H9 (cell line): Measurements from ENCODE around the gene B4GALNT4. TPM values are rescaled to one million over a fixed set of nuclear protein-coding genes. Genes with fewer than 3 reads are reported as not detected.
"Not testable (repeated sequence)": the region's sequence is repeated elsewhere in the genome, so short reads cannot be mapped to it uniquely, and the experiment has no call there.

Source experiments
- DNase-seq: peaks from one replicate; pipeline ENCODE4 v3.0.0-alpha.2; 2017
- H2AFZ ChIP-seq: one replicate; pipeline ENCODE4 v1.6.1; 2013; ENCODE audit warnings: mild to moderate bottlenecking, low read length, control low read depth, moderate library complexity
- H2AK5ac ChIP-seq: 2 replicates; pipeline ENCODE4 v1.6.1; 2013; ENCODE audit warnings: low read length, control low read depth, mixed read lengths; ENCODE audit not compliant: insufficient read length
- H2BK120ac ChIP-seq: one replicate; pipeline ENCODE4 v1.6.1; 2013; ENCODE audit warnings: low read depth, mild to moderate bottlenecking, low read length, control low read depth, inconsistent platforms; ENCODE audit not compliant: poor library complexity, severe bottlenecking
- H2BK12ac ChIP-seq: 2 replicates; pipeline ENCODE4 v1.6.1; 2013; ENCODE audit warnings: low read length, control low read depth, mixed read lengths, low read depth; ENCODE audit not compliant: insufficient read length
- H2BK15ac ChIP-seq: 2 replicates; pipeline ENCODE4 v1.6.1; 2013; ENCODE audit warnings: low read depth, low read length, control low read depth
- H2BK20ac ChIP-seq: one replicate; pipeline ENCODE4 v1.6.1; 2013; ENCODE audit warnings: low read depth, mild to moderate bottlenecking, low read length, control low read depth, inconsistent platforms; ENCODE audit not compliant: poor library complexity, severe bottlenecking
- H2BK5ac ChIP-seq: 2 replicates; pipeline ENCODE4 v1.6.1; 2013; ENCODE audit warnings: low read length, control low read depth, mixed read lengths; ENCODE audit not compliant: insufficient read length
- H3K14ac ChIP-seq: 2 replicates; pipeline ENCODE4 v1.6.1; 2013; ENCODE audit warnings: low read length, control low read depth; ENCODE audit not compliant: insufficient read depth
- H3K18ac ChIP-seq: 2 replicates; pipeline ENCODE4 v1.6.1; 2013; ENCODE audit warnings: low read depth, mild to moderate bottlenecking, mixed read lengths, low read length, control low read depth; ENCODE audit not compliant: insufficient read length
- H3K23ac ChIP-seq: 2 replicates; pipeline ENCODE4 v1.6.1; 2013; ENCODE audit warnings: low read length, control low read depth, mixed read lengths, low read depth; ENCODE audit not compliant: insufficient read length
- H3K23me2 ChIP-seq: 2 replicates; pipeline ENCODE4 v1.6.1; 2013; ENCODE audit warnings: low read depth, mild to moderate bottlenecking, mixed read lengths, low read length, control low read depth; ENCODE audit not compliant: insufficient read length, poor library complexity, severe bottlenecking
- H3K27ac ChIP-seq: 2 replicates; pipeline ENCODE4 v1.5.1; 2013; ENCODE audit warnings: low read length, control low read depth, mixed read lengths, low read depth; ENCODE audit not compliant: insufficient read length
- H3K27me3 ChIP-seq: 2 replicates; pipeline ENCODE4 v1.6.1; 2013; ENCODE audit warnings: low read length, control low read depth, inconsistent platforms; ENCODE audit not compliant: insufficient read depth
- H3K4ac ChIP-seq: 2 replicates; pipeline ENCODE4 v1.6.1; 2013; ENCODE audit warnings: low read depth, mild to moderate bottlenecking, control low read depth, inconsistent platforms, low read length, moderate library complexity
- H3K4me1 ChIP-seq: 2 replicates; pipeline ENCODE4 v1.6.1; 2013; ENCODE audit warnings: low read length, control low read depth, inconsistent platforms; ENCODE audit not compliant: insufficient read depth
- H3K4me2 ChIP-seq: 2 replicates; pipeline ENCODE4 v1.6.1; 2013; ENCODE audit warnings: low read length, control low read depth, mixed read lengths; ENCODE audit not compliant: insufficient read length, insufficient read depth
- H3K56ac ChIP-seq: 2 replicates; pipeline ENCODE4 v1.6.1; 2013; ENCODE audit warnings: low read depth, mild to moderate bottlenecking, mixed read lengths, low read length, control low read depth; ENCODE audit not compliant: insufficient read length
- H3K79me1 ChIP-seq: 2 replicates; pipeline ENCODE4 v1.6.1; 2013; ENCODE audit warnings: low read depth, mild to moderate bottlenecking, moderate library complexity, low read length, control low read depth, inconsistent platforms; ENCODE audit not compliant: insufficient read depth, poor library complexity, severe bottlenecking
- H3K79me2 ChIP-seq: 2 replicates; pipeline ENCODE4 v1.6.1; 2013; ENCODE audit warnings: low read length, control low read depth, inconsistent platforms; ENCODE audit not compliant: insufficient read depth
- H3K9ac ChIP-seq: 2 replicates; pipeline ENCODE4 v1.6.1; 2013; ENCODE audit warnings: low read length, control low read depth, mixed read lengths; ENCODE audit not compliant: insufficient read length; ENCODE audit errors: extremely low read depth
- H3K9me3 ChIP-seq: one replicate; pipeline ENCODE4 v1.6.1; 2013; ENCODE audit warnings: low read depth, low read length, inconsistent platforms; ENCODE audit not compliant: control insufficient read depth
- H3T11ph ChIP-seq: one replicate; pipeline ENCODE4 v1.6.1; 2013; ENCODE audit warnings: mild to moderate bottlenecking, low read length, control low read depth, inconsistent platforms
- H4K20me1 ChIP-seq: one replicate; pipeline ENCODE4 v1.6.1; 2013; ENCODE audit not compliant: control insufficient read depth, insufficient read length, insufficient read depth
- H4K5ac ChIP-seq: 2 replicates; pipeline ENCODE4 v1.6.1; 2013; ENCODE audit warnings: low read depth, mild to moderate bottlenecking, mixed read lengths, low read length, control low read depth; ENCODE audit not compliant: insufficient read length
- H4K8ac ChIP-seq: replicated peaks from 2 replicates; pipeline ENCODE4 v1.6.1; 2013; ENCODE audit warnings: low read length, control low read depth, mixed read lengths, low read depth; ENCODE audit not compliant: insufficient read length
- H4K91ac ChIP-seq: 2 replicates; pipeline ENCODE4 v1.6.1; 2013; ENCODE audit warnings: low read depth, mild to moderate bottlenecking, moderate library complexity, mixed read lengths, low read length, control low read depth; ENCODE audit not compliant: insufficient read length
- H3K27ac Mint-ChIP-seq, 3 experiments: 2 replicates in 2 of 3; 3 replicates in 1 of 3; pipeline ENCODE4 v1.8.0; 2020 to 2021; ENCODE audit warnings: mixed read lengths in 3 of 3, mild to moderate bottlenecking in 1 of 3, moderate library complexity in 1 of 3
- H3K27me3 Mint-ChIP-seq: 2 replicates; pipeline ENCODE4 v1.8.0; 2021; ENCODE audit warnings: low read depth, mild to moderate bottlenecking, moderate library complexity, mixed read lengths
- H3K36me3 Mint-ChIP-seq, 3 experiments: 2 replicates in 2 of 3; 3 replicates in 1 of 3; pipeline ENCODE4 v1.8.0; 2020 to 2021; ENCODE audit warnings: low read depth in 3 of 3, mixed read lengths in 3 of 3; ENCODE audit not compliant: insufficient read depth in 1 of 3
- H3K4me1 Mint-ChIP-seq, 2 experiments: 2 replicates each; pipeline ENCODE4 v1.8.0; 2020; ENCODE audit warnings: mixed read lengths in 2 of 2
- H3K4me3 Mint-ChIP-seq, 2 experiments: 2 replicates in 1 of 2; 3 replicates in 1 of 2; pipeline ENCODE4 v1.8.0; 2020 to 2021; ENCODE audit warnings: mild to moderate bottlenecking in 2 of 2, mixed read lengths in 2 of 2, moderate library complexity in 1 of 2
- H3K9me3 Mint-ChIP-seq, 2 experiments: 2 replicates in 1 of 2; 3 replicates in 1 of 2; pipeline ENCODE4 v1.8.0; 2020; ENCODE audit warnings: mild to moderate bottlenecking in 2 of 2, mixed read lengths in 2 of 2, moderate library complexity in 1 of 2
- WGBS: extraction: QIAGEN DNeasy Blood & Tissue Kit; methylation state at CpG from one replicate; pipeline ENCODE4 v1.1.7; 2013; ENCODE audit warnings: missing lambda C conversion rate, low lambda C conversion rate, mixed read lengths; ENCODE audit not compliant: insufficient read length; ENCODE audit errors: extremely low coverage; 5-methylcytosine and 5-hydroxymethylcytosine counted together
- total RNA-seq: library from RNA; stranded (reverse); gene quantifications from 2 replicates; pipeline ENCODE4 v1.2.1, GENCODE V29; 2021
- TF ChIP-seq, protein P1 (sequence below): fragments of 200-600 bp; sonication (generic); conservative IDR thresholded peaks from 3 replicates; pipeline ENCODE4 v1.8.0; 2021; ENCODE audit warnings: antibody characterized with exemption, mild to moderate bottlenecking

B4GALNT4 gene
- total RNA-seq, 1 experiment from 2014 or later, result 105 TPM

DNA sequence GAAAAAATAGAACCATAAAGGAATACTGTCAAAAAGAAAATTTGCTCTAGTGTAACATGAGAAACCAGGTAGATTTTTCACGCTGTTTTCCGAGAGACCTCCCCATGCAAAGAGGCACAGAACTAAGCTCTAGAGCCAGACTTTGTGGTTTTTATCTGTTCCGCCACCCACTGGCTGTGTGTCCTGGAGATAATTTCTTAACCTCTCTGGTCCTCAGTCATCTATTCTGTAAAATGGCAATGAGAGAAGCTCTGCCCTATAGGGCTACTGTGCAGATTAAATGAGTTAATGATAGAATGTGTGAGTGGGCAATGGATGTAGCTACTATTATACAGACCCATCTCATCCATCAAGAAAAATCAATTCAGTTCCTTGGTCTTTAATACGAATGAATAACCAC, 54.9 kb downstream of the B4GALNT4 start:
- Histone ChIP-seq H3K9me3 (no peaks in the 10 kb centered on the region), H3K23me2 (no peaks in the 10 kb centered on the region), H4K5ac (no peak overlapping the region), H3K79me2 (no peaks in the 10 kb centered on the region), H3K56ac (no peak overlapping the region), H3T11ph (no peak overlapping the region), H4K91ac (no peak overlapping the region), H2BK120ac (no peak overlapping the region), H2BK5ac (no peak overlapping the region), H3K4ac (no peak overlapping the region), H3K4me2 (no peak overlapping the region), H3K9ac (no peak overlapping the region), H2AFZ (no peak overlapping the region), H3K18ac (no peak overlapping the region), H3K79me1 (no peaks in the 10 kb centered on the region), H3K4me1 (no peaks in the 10 kb centered on the region), H2BK20ac (no peak overlapping the region), H3K27ac (no peak overlapping the region), H2BK12ac (no peak overlapping the region), H4K20me1 (no peaks in the 10 kb centered on the region), H3K27me3 (no peaks in the 10 kb centered on the region), H3K23ac (no peak overlapping the region), H3K14ac (no peak overlapping the region), H4K8ac (no peak overlapping the region), H2AK5ac (no peak overlapping the region), H2BK15ac (no peak overlapping the region)
- Mint-ChIP-seq H3K27me3 (peaks cover 16% of the 10 kb centered on the region), H3K4me3 (no peak overlapping the region), H3K4me1 (0 out of 4 replicates have a peak, but pooled peaks cover 0 to 3% of the 10 kb centered on the region in 2 experiments), H3K9me3 (no peaks in the 10 kb centered on the region; a peak in 1 of 5 replicates), H3K36me3 (peaks cover 0 to 6% (median 4%) of the 10 kb centered on the region in 3 experiments; a peak in 2 of 7 replicates), H3K27ac (no peak overlapping the region)
- TF ChIP-seq, protein P1, sequence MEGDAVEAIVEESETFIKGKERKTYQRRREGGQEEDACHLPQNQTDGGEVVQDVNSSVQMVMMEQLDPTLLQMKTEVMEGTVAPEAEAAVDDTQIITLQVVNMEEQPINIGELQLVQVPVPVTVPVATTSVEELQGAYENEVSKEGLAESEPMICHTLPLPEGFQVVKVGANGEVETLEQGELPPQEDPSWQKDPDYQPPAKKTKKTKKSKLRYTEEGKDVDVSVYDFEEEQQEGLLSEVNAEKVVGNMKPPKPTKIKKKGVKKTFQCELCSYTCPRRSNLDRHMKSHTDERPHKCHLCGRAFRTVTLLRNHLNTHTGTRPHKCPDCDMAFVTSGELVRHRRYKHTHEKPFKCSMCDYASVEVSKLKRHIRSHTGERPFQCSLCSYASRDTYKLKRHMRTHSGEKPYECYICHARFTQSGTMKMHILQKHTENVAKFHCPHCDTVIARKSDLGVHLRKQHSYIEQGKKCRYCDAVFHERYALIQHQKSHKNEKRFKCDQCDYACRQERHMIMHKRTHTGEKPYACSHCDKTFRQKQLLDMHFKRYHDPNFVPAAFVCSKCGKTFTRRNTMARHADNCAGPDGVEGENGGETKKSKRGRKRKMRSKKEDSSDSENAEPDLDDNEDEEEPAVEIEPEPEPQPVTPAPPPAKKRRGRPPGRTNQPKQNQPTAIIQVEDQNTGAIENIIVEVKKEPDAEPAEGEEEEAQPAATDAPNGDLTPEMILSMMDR, result no peak
- no CpG with 5 or more reads among the region's 4 CpGs for WGBS
- DNase-seq, result no peak

DNA sequence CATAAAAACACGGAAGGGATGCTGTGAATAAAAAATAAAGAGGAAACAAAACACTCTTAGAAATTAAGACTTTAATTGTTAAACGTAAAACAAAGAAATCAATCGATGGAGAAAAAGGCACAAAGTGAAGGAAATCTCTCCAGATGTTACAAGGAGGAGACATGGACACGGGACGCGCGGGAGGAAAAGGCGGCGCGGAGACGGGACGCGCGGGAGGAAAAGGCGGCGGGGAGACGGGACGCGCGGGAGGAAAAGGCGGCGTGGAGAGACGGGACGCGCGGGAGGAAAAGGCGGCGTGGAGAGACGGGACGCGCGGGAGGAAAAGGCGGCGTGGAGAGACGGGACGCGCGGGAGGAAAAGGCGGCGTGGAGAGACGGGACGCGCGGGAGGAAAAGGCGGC, 55.5 kb downstream of the B4GALNT4 start:
- H3K27me3 Mint-ChIP-seq, result peaks cover 16% of the 10 kb centered on the region
- not testable (repeated sequence) for H3K4me1 Mint-ChIP-seq, H2BK5ac ChIP-seq, H3K27ac ChIP-seq, H3K4me2 ChIP-seq, H3K23me2 ChIP-seq, H3K56ac ChIP-seq, H2AFZ ChIP-seq, H3K23ac ChIP-seq, H3K9me3 Mint-ChIP-seq, H2BK15ac ChIP-seq, H4K20me1 ChIP-seq, H3T11ph ChIP-seq, H4K91ac ChIP-seq, H3K79me1 ChIP-seq, H3K36me3 Mint-ChIP-seq, H2BK120ac ChIP-seq, H2BK20ac ChIP-seq, H4K8ac ChIP-seq, DNase-seq, H3K18ac ChIP-seq, H3K14ac ChIP-seq, H3K9ac ChIP-seq, H3K9me3 ChIP-seq, H3K4ac ChIP-seq, H2BK12ac ChIP-seq, H2AK5ac ChIP-seq, H3K4me1 ChIP-seq, H3K27me3 ChIP-seq, H3K4me3 Mint-ChIP-seq, H3K79me2 ChIP-seq, H4K5ac ChIP-seq, H3K27ac Mint-ChIP-seq
- no CpG with 5 or more reads among the region's 45 CpGs for WGBS
